Ecto neural progenitor cell (in vitro differentiated cells): ENCODE data around the gene ANK3.

ENCODE experiments used
- DNase-seq: peaks from one replicate; pipeline ENCODE4 v3.0.0-alpha.2; 2018; ENCODE audit warnings: low spot score

The ANK3 gene

GRCh38 chr10:59976909-59977308 lies 412.8 kb downstream of the ANK3 start:
- DNase-seq: no peak
